Measurements from ENCODE around the gene GOLGA8B. TPM values are rescaled to one million over a fixed set of nuclear protein-coding genes. Genes with fewer than 3 reads are reported as not detected.
"Not testable (repeated sequence)": the region's sequence is repeated elsewhere in the genome, so short reads cannot be mapped to it uniquely, and the experiment has no call there.

The GOLGA8B gene, protein sequence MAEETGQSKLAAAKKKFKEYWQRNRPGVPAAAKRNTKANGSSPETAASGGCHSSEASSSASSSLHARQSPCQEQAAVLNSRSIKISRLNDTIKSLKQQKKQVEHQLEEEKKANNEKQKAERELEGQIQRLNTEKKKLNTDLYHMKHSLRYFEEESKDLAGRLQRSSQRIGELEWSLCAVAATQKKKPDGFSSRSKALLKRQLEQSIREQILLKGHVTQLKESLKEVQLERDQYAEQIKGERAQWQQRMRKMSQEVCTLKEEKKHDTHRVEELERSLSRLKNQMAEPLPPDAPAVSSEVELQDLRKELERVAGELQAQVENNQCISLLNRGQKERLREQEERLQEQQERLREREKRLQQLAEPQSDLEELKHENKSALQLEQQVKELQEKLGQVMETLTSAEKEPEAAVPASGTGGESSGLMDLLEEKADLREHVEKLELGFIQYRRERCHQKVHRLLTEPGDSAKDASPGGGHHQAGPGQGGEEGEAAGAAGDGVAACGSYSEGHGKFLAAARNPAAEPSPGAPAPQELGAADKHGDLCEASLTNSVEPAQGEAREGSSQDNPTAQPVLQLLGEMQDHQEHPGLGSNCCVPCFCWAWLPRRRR
- total RNA-seq, result 30.4 and 38.7 TPM in 2 replicates
- 45.8 and 71.6 TPM in 2 replicates for polyA plus RNA-seq

DNA sequence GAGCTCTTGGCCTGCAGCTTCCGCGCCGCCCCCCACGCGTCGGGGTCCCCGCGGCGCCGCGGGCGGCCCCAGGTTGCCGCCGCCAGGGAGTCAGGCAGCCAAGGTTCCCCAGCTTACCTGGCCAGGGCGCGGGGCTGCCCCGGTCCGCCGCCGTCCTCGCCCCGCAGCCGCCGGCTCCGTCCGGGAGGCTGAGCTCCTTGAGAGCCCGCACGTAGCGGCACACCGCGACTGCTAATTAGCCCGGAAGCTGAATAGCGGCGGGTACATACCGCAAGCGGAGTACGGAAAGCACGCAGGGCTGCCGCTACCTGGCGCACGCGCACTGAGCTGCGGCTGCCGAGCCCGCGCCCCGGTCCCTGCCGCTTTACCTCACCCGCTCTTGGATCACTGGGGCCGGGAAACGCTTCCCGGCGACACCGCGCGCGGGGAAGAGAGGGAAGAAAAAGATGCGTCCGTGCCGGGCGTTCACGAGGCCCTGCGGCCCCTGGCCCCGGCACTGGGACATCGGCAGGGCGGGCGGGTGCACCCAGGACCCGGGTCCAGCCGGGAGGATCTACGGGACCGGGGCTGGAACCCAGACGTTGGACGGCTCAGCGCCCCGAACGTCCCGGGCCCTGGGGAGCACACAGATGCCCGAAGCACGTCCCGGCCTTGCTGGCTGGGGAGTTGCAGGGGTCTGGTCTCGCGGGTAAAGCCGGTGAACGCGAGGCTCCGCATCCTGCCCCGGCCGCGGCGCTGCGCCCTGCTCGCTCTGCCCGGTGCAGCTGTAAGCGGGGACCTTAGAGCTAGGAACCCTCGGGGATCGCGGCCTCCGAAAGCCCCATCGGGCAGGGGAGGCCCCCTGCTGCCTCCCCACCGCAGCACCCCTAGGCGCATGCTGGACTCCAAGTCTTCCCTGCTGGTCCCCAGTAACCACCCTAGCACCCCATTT, at the start of gene GOLGA8B:
Gene GOLGA8B (minus strand): TSS at position 253 of the 931 bp plus-strand sequence. CDS start 47,739 bp downstream, outside the sequence.
- peaks cover 13% of the 10 kb centered on the region for H3K79me2 ChIP-seq

DNA sequence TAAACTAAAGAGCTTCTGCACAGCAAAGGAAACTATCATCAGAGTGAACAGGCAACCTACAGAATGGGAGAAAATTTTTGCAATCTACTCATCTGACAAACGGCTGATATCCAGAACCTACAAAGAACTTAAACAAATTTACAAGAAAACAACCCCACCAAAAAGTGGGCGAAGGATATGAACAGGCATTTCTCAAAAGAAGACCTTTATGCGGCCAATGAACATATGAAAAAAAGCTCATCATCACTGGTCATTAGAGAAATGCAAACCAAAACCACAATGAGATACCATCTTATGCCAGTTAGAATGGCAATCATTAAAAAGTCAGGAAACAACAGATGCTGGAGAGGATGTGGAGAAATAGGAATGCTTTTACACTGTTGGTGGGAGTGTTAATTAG, 49.7 kb upstream of the GOLGA8B start:
- H3K4me3 ChIP-seq; H4K20me1 ChIP-seq (ENCODE audit: insufficient read depth, poor library complexity, severe bottlenecking); H3K4me1 ChIP-seq (ENCODE audit: insufficient read depth); H3K79me2 ChIP-seq; H3K9me2 ChIP-seq (replicated peaks; ENCODE audit: insufficient read depth); H3K27ac ChIP-seq; H3K27me3 ChIP-seq; H3K36me3 ChIP-seq (replicated peaks; ENCODE audit: insufficient read depth, low read depth); H3K4me2 ChIP-seq; H3K9me3 ChIP-seq (ENCODE audit: low read depth); DNase-seq (ENCODE audit: low spot score); H2AFZ ChIP-seq: not testable (repeated sequence)
- 74% methylated on average over 3 of the region's 3 CpGs for WGBS (ENCODE audit: low lambda C conversion rate, missing lambda C conversion rate)

More for the DNA sequence above, at the start of gene GOLGA8B:
- H3K9me2 ChIP-seq (replicated peaks; ENCODE audit: insufficient read depth), result no peaks in the 10 kb centered on the region
- H2AFZ ChIP-seq, result peak within 1 kb of the TSS; percentile 97
- H3K4me2 ChIP-seq, result peak within 1 kb of the TSS; percentile 97
- peaks cover 4% of the 10 kb centered on the region for H3K27me3 ChIP-seq
- H3K4me1 ChIP-seq (ENCODE audit: insufficient read depth), result peaks cover 6% of the 10 kb centered on the region
- H3K36me3 ChIP-seq (replicated peaks; ENCODE audit: insufficient read depth, low read depth), result no peaks in the 10 kb centered on the region
- H3K9me3 ChIP-seq (ENCODE audit: low read depth), result no peaks in the 10 kb centered on the region
- under 1% methylated on average over 61 of the region's 101 CpGs for WGBS (ENCODE audit: low lambda C conversion rate, missing lambda C conversion rate)
- peak within 1 kb of the TSS; percentile 49 for H3K27ac ChIP-seq
- TF ChIP-seq EZH2phosphoT487 (IDR thresholded peaks at IDR 0.05; ENCODE audit: low read depth, severe bottlenecking, unreplicated experiment), result no peak
- TF ChIP-seq CTCF (IDR thresholded peaks at IDR 0.05; ENCODE audit: poor library complexity), result no peak
- no peak for TF ChIP-seq EZH2 (IDR thresholded peaks at IDR 0.05; ENCODE audit: borderline replicate concordance)
- H4K20me1 ChIP-seq (ENCODE audit: insufficient read depth, poor library complexity, severe bottlenecking), result no peaks in the 10 kb centered on the region
- H3K4me3 ChIP-seq, result peak within 1 kb of the TSS; percentile 96
- peak; percentile 88 for DNase-seq (ENCODE audit: low spot score)

DNA sequence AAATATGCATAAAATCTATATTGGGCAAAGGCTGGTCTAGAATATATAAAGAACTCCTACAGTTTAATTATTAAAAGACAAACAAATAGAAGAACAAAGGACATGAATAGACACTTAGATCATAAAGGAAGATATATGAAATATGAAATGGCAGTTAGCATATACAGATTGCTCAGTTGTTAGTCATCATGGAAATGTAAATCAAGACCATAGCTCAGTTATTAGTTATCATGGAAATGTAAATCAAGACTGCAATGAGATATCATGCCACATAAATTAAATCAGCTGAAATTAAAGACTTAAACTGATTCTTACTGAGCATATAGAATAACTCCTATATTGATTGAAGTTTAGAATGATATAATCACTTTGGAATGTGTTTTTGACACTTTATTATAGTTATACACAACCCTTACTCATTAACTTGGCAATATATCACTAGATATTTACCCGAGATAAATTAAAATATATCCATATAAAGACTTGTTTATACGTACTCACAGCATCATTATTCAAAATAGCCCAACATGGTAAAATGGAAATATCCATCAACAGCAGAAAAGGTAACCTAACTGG, 45.2 kb upstream of the GOLGA8B start:
- Histone ChIP-seq H3K9me3 (ENCODE audit: low read depth) (no peaks in the 10 kb centered on the region), H3K4me1 (ENCODE audit: insufficient read depth) (no peaks in the 10 kb centered on the region), H3K36me3 (replicated peaks; ENCODE audit: insufficient read depth, low read depth) (no peaks in the 10 kb centered on the region), H3K79me2 (no peaks in the 10 kb centered on the region), H3K27ac (no peak overlapping the region), H2AFZ (no peak overlapping the region), H4K20me1 (ENCODE audit: insufficient read depth, poor library complexity, severe bottlenecking) (no peaks in the 10 kb centered on the region), H3K4me3 (no peak overlapping the region), H3K4me2 (no peak overlapping the region), H3K9me2 (replicated peaks; ENCODE audit: insufficient read depth) (no peaks in the 10 kb centered on the region), H3K27me3 (no peaks in the 10 kb centered on the region)
- no peak for DNase-seq (ENCODE audit: low spot score)
- 70% methylated on average over 2 of the region's 2 CpGs for WGBS (ENCODE audit: low lambda C conversion rate, missing lambda C conversion rate)
- TF ChIP-seq EZH2 (IDR thresholded peaks at IDR 0.05; ENCODE audit: borderline replicate concordance) (no peak), EZH2phosphoT487 (IDR thresholded peaks at IDR 0.05; ENCODE audit: low read depth, severe bottlenecking, unreplicated experiment) (no peak), CTCF (IDR thresholded peaks at IDR 0.05; ENCODE audit: poor library complexity) (no peak)
